K562 (cell line): Measurements from ENCODE around the gene LMLN. TPM values are rescaled to one million over a fixed set of nuclear protein-coding genes. Genes with fewer than 3 reads are reported as not detected.

ENCODE experiments used
- ATAC-seq: fragments of 200-7000 bp; cut with Tn5 transposase; 3 replicates; pipeline ENCODE4 v1.9.1; 2020; ENCODE audit warnings: moderate library complexity
- BruUV-seq: library from RNA; stranded (reverse); fragments of 400-500 nt; replicated peaks from 2 replicates; lab custom pipeline; 2021; lab: Mats Ljungman, UMichigan
- CTCF ChIA-PET: fragments of 300-600 bp; formaldehyde crosslinking; extraction: SDS; loops from one replicate; lab custom pipeline; 2021; ENCODE audit warnings: low intra/inter-chr PET ratio; lab: Yijun Ruan, JAX
- POLR2A ChIA-PET: fragments of 300-600, 350-650 bp; sonication (Branson Sonifier 250); formaldehyde crosslinking; extraction: SDS; loops from one replicate; lab custom pipeline; 2021; ENCODE audit warnings: antibody characterized with exemption, inconsistent platforms; lab: Yijun Ruan, JAX
- DNase-seq, 4 experiments: peaks; one replicate each; pipeline versions ENCODE4 v3.0.0 to v3.0.0-alpha.2; 2011 to 2018; ENCODE audit warnings: low spot score in 3 of 4, mixed read lengths in 3 of 4; ENCODE audit errors: extremely low read depth in 1 of 4
- FAIRE-seq: peaks from 2 replicates; lab custom pipeline; 2011; peaks lifted over from hg19 to GRCh38; lab: Jason Lieb, UNC
- H2AFZ ChIP-seq: 2 replicates; pipeline ENCODE4 v1.6.0; 2011; ENCODE audit warnings: low read depth, low read length, control low read depth, inconsistent platforms
- H3K27ac ChIP-seq: fragments of 200-600 bp; 3 replicates; pipeline ENCODE4 v1.8.0; 2011; ENCODE audit warnings: low read depth, mild to moderate bottlenecking, control low read depth, inconsistent platforms, low read length, moderate library complexity, mixed read lengths; ENCODE audit errors: extremely low read depth
- H3K27me3 ChIP-seq, 2 experiments: fragments of 300-600 bp in 1 of 2; 2 replicates in 1 of 2; 3 replicates in 1 of 2; pipeline versions ENCODE4 v1.6.0 to v1.8.0; 2011; ENCODE audit warnings: inconsistent platforms in 2 of 2, low read length in 2 of 2, mild to moderate bottlenecking in 1 of 2, mixed read lengths in 1 of 2, moderate library complexity in 1 of 2; ENCODE audit not compliant: control insufficient read depth in 2 of 2, insufficient read depth in 2 of 2
- H3K36me3 ChIP-seq: fragments of 300-600 bp; 3 replicates; pipeline ENCODE4 v1.8.0; 2011; ENCODE audit warnings: mild to moderate bottlenecking, low read length, inconsistent platforms; ENCODE audit not compliant: control insufficient read depth, insufficient read depth
- H3K4me1 ChIP-seq, 2 experiments: fragments of 200-600 bp in 1 of 2; replicated peaks in 1 of 2; 2 replicates in 1 of 2; 3 replicates in 1 of 2; pipeline versions ENCODE4 v1.5.1 to v1.8.0; 2011; ENCODE audit warnings: inconsistent platforms in 2 of 2, low read length in 2 of 2, mild to moderate bottlenecking in 1 of 2, mixed read lengths in 1 of 2, moderate library complexity in 1 of 2; ENCODE audit not compliant: control insufficient read depth in 2 of 2, insufficient read depth in 2 of 2
- H3K4me2 ChIP-seq: 2 replicates; pipeline ENCODE4 v1.6.1; 2011; ENCODE audit warnings: low read length, control low read depth, inconsistent platforms, mixed read lengths; ENCODE audit not compliant: insufficient read depth
- H3K4me3 ChIP-seq: fragments of 200-600 bp; sonication (generic), shearing (Covaris generic); 2 replicates; pipeline ENCODE4 v1.5.1; 2016; ENCODE audit warnings: control low read depth, inconsistent platforms
- H3K79me2 ChIP-seq: fragments of 200-600 bp; 3 replicates; pipeline ENCODE4 v1.8.0; 2011; ENCODE audit warnings: low read length, inconsistent platforms; ENCODE audit not compliant: control insufficient read depth, insufficient read depth
- H3K9ac ChIP-seq, 2 experiments: 2 replicates each; pipeline versions ENCODE4 v1.6.0 to v1.6.1; 2011; ENCODE audit warnings: low read depth in 2 of 2, low read length in 2 of 2, control low read depth in 1 of 2, inconsistent platforms in 1 of 2, mild to moderate bottlenecking in 1 of 2, mixed read lengths in 1 of 2; ENCODE audit not compliant: insufficient read depth in 1 of 2
- H3K9me1 ChIP-seq: one replicate; pipeline ENCODE4 v1.6.0; 2011; ENCODE audit warnings: inconsistent platforms, mild to moderate bottlenecking, low read length, moderate library complexity; ENCODE audit not compliant: control insufficient read depth, insufficient read depth
- H3K9me3 ChIP-seq: replicated peaks from 2 replicates; pipeline ENCODE4 v1.5.1; 2011; ENCODE audit warnings: low read depth, low read length, inconsistent platforms; ENCODE audit not compliant: control insufficient read depth, insufficient read depth
- H4K20me1 ChIP-seq: replicated peaks from 2 replicates; pipeline ENCODE4 v1.6.1; 2011; ENCODE audit warnings: low read length, inconsistent platforms, mixed read lengths; ENCODE audit not compliant: control insufficient read depth, insufficient read depth
- CTCF ChIP-seq, 3 experiments: IDR thresholded peaks in 2 of 3; conservative IDR thresholded peaks in 1 of 3; 2 replicates each; pipeline ENCODE4 v1.5.1; 2011 to 2012; ENCODE audit warnings: low read length in 3 of 3, mild to moderate bottlenecking in 3 of 3, control low read depth in 2 of 3, improper control_type of control experiment in 1 of 3, inconsistent platforms in 1 of 3, low read depth in 1 of 3, mixed read lengths in 1 of 3, moderate library complexity in 1 of 3; ENCODE audit not compliant: insufficient read depth in 2 of 3
- ESRRA ChIP-seq: fragments of 450-650 bp; IDR thresholded peaks from 2 replicates; pipeline ENCODE4 v1.6.1; 2014; ENCODE audit warnings: low read depth, mild to moderate bottlenecking, moderate library complexity, borderline replicate concordance
- FOXK2 ChIP-seq, 2 experiments: fragments of 450-650 bp; IDR thresholded peaks in 1 of 2; conservative IDR thresholded peaks in 1 of 2; 2 replicates each; pipeline ENCODE4 v1.6.1; 2016; ENCODE audit warnings: low read depth in 2 of 2, mild to moderate bottlenecking in 1 of 2
- JUNB ChIP-seq: fragments of 450-650 bp; formaldehyde crosslinking; conservative IDR thresholded peaks from 2 replicates; pipeline ENCODE4 v1.4.0; 2020; ENCODE audit warnings: mild to moderate bottlenecking
- MAFK ChIP-seq: IDR thresholded peaks from 2 replicates; pipeline ENCODE4 v1.6.1; 2011; ENCODE audit warnings: low read length, improper control_type of control experiment
- MEIS2 ChIP-seq: fragments of 450-650 bp; IDR thresholded peaks from 2 replicates; pipeline ENCODE4 v1.6.1; 2014; ENCODE audit warnings: mild to moderate bottlenecking; ENCODE audit not compliant: partially characterized antibody
- NR2F6 ChIP-seq: fragments of 450-650 bp; formaldehyde crosslinking; IDR thresholded peaks from 2 replicates; pipeline ENCODE4 v1.4.0; 2020; ENCODE audit warnings: mild to moderate bottlenecking
- RBBP5 ChIP-seq: fragments of 200-600 bp; sonication (generic); IDR thresholded peaks from 2 replicates; pipeline ENCODE4 v1.6.1; 2012; ENCODE audit warnings: borderline replicate concordance, mild to moderate bottlenecking, low read length, control low read depth, inconsistent platforms; ENCODE audit not compliant: insufficient read depth, poor library complexity, severe bottlenecking
- RBM14 ChIP-seq: fragments of 200-400 bp; formaldehyde crosslinking; IDR thresholded peaks from 2 replicates; pipeline ENCODE4 v1.6.1; 2018; ENCODE audit warnings: low read depth, mild to moderate bottlenecking, low read length, moderate library complexity, borderline replicate concordance; ENCODE audit not compliant: insufficient read depth
- RBM22 ChIP-seq: fragments of 200-400 bp; formaldehyde crosslinking; IDR thresholded peaks from 2 replicates; pipeline ENCODE4 v1.6.1; 2018; ENCODE audit warnings: low read length, low read depth; ENCODE audit not compliant: poor library complexity, severe bottlenecking
- SP1 ChIP-seq: sonication (generic); formaldehyde crosslinking; IDR thresholded peaks from 2 replicates; pipeline ENCODE4 v1.8.1; 2022; ENCODE audit warnings: mild to moderate bottlenecking, missing genetic modification reagents
- TEAD4 ChIP-seq, 2 experiments: sonication (generic) in 1 of 2; formaldehyde crosslinking in 1 of 2; IDR thresholded peaks; 2 replicates each; pipeline versions ENCODE4 v1.6.1 to v1.8.0; 2012 to 2022; ENCODE audit warnings: borderline replicate concordance in 1 of 2, inconsistent platforms in 1 of 2, low read length in 1 of 2, mild to moderate bottlenecking in 1 of 2, missing genetic modification reagents in 1 of 2
- TFAP4 ChIP-seq: sonication (generic); formaldehyde crosslinking; IDR thresholded peaks from 2 replicates; pipeline ENCODE4 v1.8.0; 2022; ENCODE audit warnings: missing genetic modification reagents, mild to moderate bottlenecking, moderate library complexity, borderline replicate concordance
- ZBTB7A ChIP-seq: IDR thresholded peaks from 2 replicates; pipeline ENCODE4 v1.6.1; 2011; ENCODE audit warnings: low read depth, mild to moderate bottlenecking, low read length, moderate library complexity, borderline replicate concordance; ENCODE audit not compliant: control insufficient read depth
- ZEB2 ChIP-seq: fragments of 450-650 bp; IDR thresholded peaks from 2 replicates; pipeline ENCODE4 v1.6.1; 2016
- ZNF23 ChIP-seq: fragments of 250-450 bp; sonication (Bioruptor Pico); IDR thresholded peaks from 2 replicates; pipeline ENCODE4 v1.4.0; 2020; ENCODE audit warnings: mild to moderate bottlenecking
- ZNF316 ChIP-seq: fragments of 450-650 bp; IDR thresholded peaks from 2 replicates; pipeline ENCODE4 v1.6.1; 2016
- ZNF778 ChIP-seq: fragments of 450-650 bp; formaldehyde crosslinking; IDR thresholded peaks from 2 replicates; pipeline ENCODE4 v1.4.0; 2020; ENCODE audit warnings: mild to moderate bottlenecking, moderate library complexity
- WGBS: fragments of 100-300 bp; shearing (Covaris generic); methylation state at CpG from one replicate; pipeline ENCODE4 v1.1.6; 2016; ENCODE audit warnings: low coverage, mixed read lengths; ENCODE audit not compliant: insufficient coverage; ENCODE audit errors: missing lambda C conversion rate; 5-methylcytosine and 5-hydroxymethylcytosine counted together
- in situ Hi-C: fragments of 300-500 bp; cut with MboI; formaldehyde crosslinking; loops from 4 replicates; pipeline ENCODE4 v1.15.0; 2018; ENCODE audit warnings: inconsistent platforms, mixed read lengths
- intact Hi-C: fragments of 100-400 bp; cut with micrococcal nuclease; formaldehyde crosslinking; loops from 2 replicates; pipeline ENCODE4 v1.14.2; 2022
- polyA plus RNA-seq, 8 experiments: library from polyadenylated mRNA; depleted of rRNA in 4 of 8; stranded (reverse) in 5 of 8; unstranded in 3 of 8; fragments of >200 nt; fragmentation: Nextera tagmentation in 2 of 8; fragmentation: Illumina TruSeq in 1 of 8; extraction: Ambion mirVana in 2 of 8; extraction: Trizol in 1 of 8; gene quantifications; 2 replicates each; pipeline versions ENCODE4 v1.2.1 to v1.2.3, GENCODE V29; 2011 to 2014; ENCODE audit warnings: inconsistent platforms in 1 of 8, missing spikeins in 1 of 8
- total RNA-seq, 7 experiments: library from RNA; depleted of rRNA in 6 of 7; stranded (reverse); fragments of >200 nt in 6 of 7; fragmentation: Illumina TruSeq in 2 of 7; extraction: Trizol in 2 of 7; gene quantifications; 2 replicates each; pipeline versions ENCODE4 v1.2.1 to v1.2.3, GENCODE V29; 2011 to 2021; ENCODE audit warnings: low replicate concordance in 1 of 7

Gene LMLN
- total and polyA plus RNA-seq, 9 of the 15 experiments (the other 6 are each of a cell fraction or from before 2014, with no cell fraction given): 2.2 to 15.9 (median 6.9) TPM

GRCh38 chr3:198079771-198080520 is 119.9 kb downstream of the LMLN start:
- peaks cover 3% of the 10 kb centered on the region for H3K36me3 ChIP-seq
- peak overlapping the region; percentile 82 for H3K4me2 ChIP-seq
- H3K27me3 ChIP-seq: no peaks in the 10 kb centered on the region
- no peaks in the 10 kb centered on the region for H3K9me3 ChIP-seq
- ChIA-PET POLR2A (interaction anchor here (0.6 to 2.0 kb wide), 12 partner anchors 9 to 181 kb away, joined by 3 to 7 read pairs (median 4); partner anchors contain the start of gene RPL35A), CTCF (interaction anchor here (0.9 kb wide), 1 partner anchor 87 kb away, joined by 3 read pairs; no protein-coding TSS in a partner anchor)
- H4K20me1 ChIP-seq: no peaks in the 10 kb centered on the region
- H3K79me2 ChIP-seq: peaks cover 16% of the 10 kb centered on the region
- H3K4me3 ChIP-seq: peak overlapping the region; percentile 72
- BruUV-seq: no TSS peak
- H3K9me1 ChIP-seq: no peaks in the 10 kb centered on the region
- peaks cover 9 to 19% of the 10 kb centered on the region in 2 experiments for H3K4me1 ChIP-seq
- peak; percentile 18 to 78 (median 28) for DNase-seq
- peak; percentile 73 for FAIRE-seq
- WGBS: under 1% methylated on average over 42 of the region's 47 CpGs
- ATAC-seq: peak; percentile 84
- peak overlapping the region; percentile 93 for H3K27ac ChIP-seq
- H2AFZ ChIP-seq: peak overlapping the region; percentile 88
- intact Hi-C loops: loop anchor here (5.0 kb wide), 2 partner anchors 118 to 173 kb away; partner anchors contain the start of gene LMLN
- peak overlapping the region; percentile 87 to 99 for H3K9ac ChIP-seq
- in situ Hi-C loops: no loop called here
- peak; percentile 63; the same call in 1 of the 2 replicates for TF ChIP-seq MAFK
- TF ChIP-seq FOXK2 (conservative IDR thresholded peaks at IDR 0.05 in 1 of 2, IDR thresholded peaks at IDR 0.05 in 1 of 2; ENCODE audit: low read depth in 2 of 2): no peak
- peak; percentile 90 for TF ChIP-seq ZEB2
- TF ChIP-seq CTCF (IDR thresholded peaks at IDR 0.05 in 2 of 3, conservative IDR thresholded peaks at IDR 0.05 in 1 of 3; ENCODE audit: insufficient read depth in 2 of 3, low read depth in 1 of 3, low read length in 3 of 3): peak; percentile 17 to 76 (median 35); a peak in 3 of 6 replicates
- TF ChIP-seq TFAP4 (CRISPR knock-in tag): 0 out of 2 replicates have a peak, but pooled peaks have one; percentile 42
- TF ChIP-seq NR2F6 (CRISPR knock-in tag): no peak
- TF ChIP-seq MEIS2: peak; percentile 54
- TF ChIP-seq RBM14: 0 out of 2 replicates have a peak, but pooled peaks have one; percentile 19
- no peak for TF ChIP-seq ZNF23 (CRISPR knock-in tag)
- peak; percentile 56; the same call in 1 of the 2 replicates for TF ChIP-seq ZBTB7A
- peak; percentile 85 for TF ChIP-seq ZNF316
- 0 out of 2 replicates have a peak, but pooled peaks have one; percentile 23 for TF ChIP-seq JUNB
- no peak for TF ChIP-seq ZNF778 (CRISPR knock-in tag)
- TF ChIP-seq RBM22: peak; percentile 22
- TF ChIP-seq RBBP5: peak; percentile 81
- peak; percentile 59; the same call in 1 of the 2 replicates for TF ChIP-seq ESRRA
- TF ChIP-seq SP1 (CRISPR knock-in tag): peak; percentile 20; the same call in 1 of the 2 replicates
- TF ChIP-seq TEAD4 (IDR thresholded peaks at IDR 0.05; ENCODE audit: low read length): peak; percentile 29; the same call in 1 of the 2 replicates
- no peak for TF ChIP-seq TEAD4 (CRISPR knock-in tag; IDR thresholded peaks at IDR 0.05; ENCODE audit: borderline replicate concordance)
